OCI-LY7 (cell line): Measurements from ENCODE around the gene XRN2. TPM values are rescaled to one million over a fixed set of nuclear protein-coding genes. Genes with fewer than 3 reads are reported as not detected.

Experiments used
- BruUV-seq: library from RNA; stranded (reverse); fragments of 400-500 nt; replicated peaks from 2 replicates; lab custom pipeline; 2021; lab: Mats Ljungman, UMichigan
- CTCF ChIA-PET: fragments of 300-600 bp; sonication (Branson Sonifier 250); formaldehyde crosslinking; loops from one replicate; lab custom pipeline; 2022; ENCODE audit warnings: antibody characterized with exemption; ENCODE audit not compliant: unreplicated experiment; lab: Charles Lee
- POLR2A ChIA-PET: fragments of 300-600 bp; sonication (Branson Sonifier 250); formaldehyde crosslinking; loops from one replicate; lab custom pipeline; 2022; ENCODE audit warnings: antibody characterized with exemption; lab: Charles Lee
- DNase-seq: peaks from one replicate; pipeline ENCODE4 v3.0.0-alpha.2; 2015; ENCODE audit warnings: low spot score
- H2AFZ ChIP-seq: fragments of 200-600 bp; sonication (generic), shearing (Covaris generic); 2 replicates; pipeline ENCODE4 v1.6.1; 2014; ENCODE audit warnings: mild to moderate bottlenecking, antibody characterized with exemption, low read length, moderate library complexity
- H3K27ac ChIP-seq: fragments of 200-600 bp; sonication (generic); 2 replicates; pipeline ENCODE4 v1.5.1; 2014; ENCODE audit warnings: mixed run types, low read depth, mild to moderate bottlenecking, moderate library complexity, low read length, inconsistent platforms; ENCODE audit not compliant: poor library complexity, severe bottlenecking
- H3K36me3 ChIP-seq: fragments of 200-600 bp; sonication (generic); 2 replicates; pipeline ENCODE4 v1.6.1; 2014; ENCODE audit warnings: mild to moderate bottlenecking, antibody characterized with exemption, low read length, moderate library complexity, mixed read lengths; ENCODE audit not compliant: insufficient read depth
- H3K4me1 ChIP-seq: fragments of 200-600 bp; sonication (generic); 2 replicates; pipeline ENCODE4 v1.5.1; 2014; ENCODE audit warnings: mild to moderate bottlenecking, low read length; ENCODE audit not compliant: insufficient read depth, poor library complexity, severe bottlenecking
- H3K4me2 ChIP-seq: fragments of 200-600 bp; sonication (generic); 2 replicates; pipeline ENCODE4 v1.6.1; 2014; ENCODE audit warnings: mild to moderate bottlenecking, low read length
- H3K4me3 ChIP-seq: fragments of 200-600 bp; sonication (generic); 2 replicates; pipeline ENCODE4 v1.5.1; 2014; ENCODE audit warnings: mild to moderate bottlenecking, low read depth, low read length; ENCODE audit not compliant: poor library complexity, severe bottlenecking
- H3K79me2 ChIP-seq: fragments of 200-600 bp; sonication (generic); 2 replicates; pipeline ENCODE4 v1.6.1; 2016; ENCODE audit warnings: low read depth, mild to moderate bottlenecking, low read length, moderate library complexity, mixed read lengths; ENCODE audit not compliant: insufficient read depth
- H3K9me2 ChIP-seq: fragments of 200-600 bp; sonication (generic); 2 replicates; pipeline ENCODE4 v1.6.1; 2016; ENCODE audit warnings: mild to moderate bottlenecking, low read length, mixed read lengths; ENCODE audit not compliant: insufficient read depth
- H3K9me3 ChIP-seq: fragments of 200-600 bp; sonication (generic); 2 replicates; pipeline ENCODE4 v1.6.1; 2014; ENCODE audit warnings: mild to moderate bottlenecking, mixed run types, low read length, mixed read lengths
- H4K20me1 ChIP-seq: fragments of 200-600 bp; sonication (generic); 2 replicates; pipeline ENCODE4 v1.6.1; 2014; ENCODE audit warnings: mild to moderate bottlenecking, antibody characterized with exemption, low read length, moderate library complexity, mixed read lengths; ENCODE audit not compliant: insufficient read depth
- EZH2phosphoT487 ChIP-seq: fragments of 200-600 bp; sonication (generic); IDR thresholded peaks from 2 replicates; pipeline ENCODE4 v1.6.1; 2018; ENCODE audit warnings: low read depth, borderline replicate concordance, mild to moderate bottlenecking, mixed run types, antibody characterized with exemption, low read length, moderate library complexity, mixed read lengths
- intact Hi-C: fragments of 100-400 bp; cut with micrococcal nuclease; formaldehyde crosslinking; loops from one replicate; pipeline ENCODE4 v1.10.0; 2022; ENCODE audit not compliant: unreplicated experiment
- total RNA-seq, 2 experiments: library from RNA; depleted of rRNA in 1 of 2; stranded (reverse); fragments of >200 nt in 1 of 2; shearing (Covaris generic) in 1 of 2; gene quantifications; 2 replicates each; pipeline ENCODE4 v1.2.3, GENCODE V29; 2014 to 2022
- TF ChIP-seq, protein P1 (sequence below): fragments of 200-600 bp; sonication (generic); conservative IDR thresholded peaks from 2 replicates; pipeline ENCODE4 v1.5.1; 2014; ENCODE audit warnings: mild to moderate bottlenecking, antibody characterized with exemption, low read length, moderate library complexity, mixed read lengths

Gene XRN2
- total RNA-seq, 2 experiments from 2014 or later = 47.9 to 50.3 TPM

DNA sequence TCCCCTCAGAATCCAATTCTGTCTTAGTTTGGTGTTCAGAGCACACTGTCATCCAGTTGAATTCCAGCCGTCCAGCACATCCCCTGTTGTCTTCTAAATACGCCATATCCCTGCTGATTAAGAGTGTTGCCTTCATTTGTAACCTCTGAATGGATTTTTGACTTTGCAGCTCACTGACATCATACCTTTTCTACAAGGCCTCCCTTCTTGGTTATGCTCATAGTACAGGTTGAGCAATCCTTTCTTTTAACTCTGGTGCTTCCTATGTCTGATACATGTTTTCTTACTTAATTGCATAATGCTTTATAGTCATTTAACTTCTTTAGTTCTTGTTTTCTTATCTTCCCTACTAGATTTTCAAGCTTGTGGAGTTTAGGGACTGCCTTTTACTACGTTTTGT lies 36.4 kb downstream of the XRN2 start:
- no peak overlapping the region for H3K27ac ChIP-seq
- H2AFZ ChIP-seq = no peak overlapping the region
- peaks cover 87% of the 10 kb centered on the region for H3K36me3 ChIP-seq
- H3K9me3 ChIP-seq = no peaks in the 10 kb centered on the region
- no peaks in the 10 kb centered on the region for H4K20me1 ChIP-seq
- ChIA-PET POLR2A (interaction anchor here (1.1 kb wide), 1 partner anchor 15 kb away, joined by 4 read pairs; no protein-coding TSS in a partner anchor), CTCF (no interaction called here)
- no peaks in the 10 kb centered on the region for H3K9me2 ChIP-seq
- H3K79me2 ChIP-seq = no peaks in the 10 kb centered on the region
- H3K4me1 ChIP-seq = no peaks in the 10 kb centered on the region
- no peak for DNase-seq
- intact Hi-C loops = no loop called here
- TF ChIP-seq, protein P1, sequence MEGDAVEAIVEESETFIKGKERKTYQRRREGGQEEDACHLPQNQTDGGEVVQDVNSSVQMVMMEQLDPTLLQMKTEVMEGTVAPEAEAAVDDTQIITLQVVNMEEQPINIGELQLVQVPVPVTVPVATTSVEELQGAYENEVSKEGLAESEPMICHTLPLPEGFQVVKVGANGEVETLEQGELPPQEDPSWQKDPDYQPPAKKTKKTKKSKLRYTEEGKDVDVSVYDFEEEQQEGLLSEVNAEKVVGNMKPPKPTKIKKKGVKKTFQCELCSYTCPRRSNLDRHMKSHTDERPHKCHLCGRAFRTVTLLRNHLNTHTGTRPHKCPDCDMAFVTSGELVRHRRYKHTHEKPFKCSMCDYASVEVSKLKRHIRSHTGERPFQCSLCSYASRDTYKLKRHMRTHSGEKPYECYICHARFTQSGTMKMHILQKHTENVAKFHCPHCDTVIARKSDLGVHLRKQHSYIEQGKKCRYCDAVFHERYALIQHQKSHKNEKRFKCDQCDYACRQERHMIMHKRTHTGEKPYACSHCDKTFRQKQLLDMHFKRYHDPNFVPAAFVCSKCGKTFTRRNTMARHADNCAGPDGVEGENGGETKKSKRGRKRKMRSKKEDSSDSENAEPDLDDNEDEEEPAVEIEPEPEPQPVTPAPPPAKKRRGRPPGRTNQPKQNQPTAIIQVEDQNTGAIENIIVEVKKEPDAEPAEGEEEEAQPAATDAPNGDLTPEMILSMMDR = no peak
- no peak for TF ChIP-seq EZH2phosphoT487
- BruUV-seq = no TSS peak
- H3K4me2 ChIP-seq = no peak overlapping the region
- H3K4me3 ChIP-seq = no peak overlapping the region

DNA sequence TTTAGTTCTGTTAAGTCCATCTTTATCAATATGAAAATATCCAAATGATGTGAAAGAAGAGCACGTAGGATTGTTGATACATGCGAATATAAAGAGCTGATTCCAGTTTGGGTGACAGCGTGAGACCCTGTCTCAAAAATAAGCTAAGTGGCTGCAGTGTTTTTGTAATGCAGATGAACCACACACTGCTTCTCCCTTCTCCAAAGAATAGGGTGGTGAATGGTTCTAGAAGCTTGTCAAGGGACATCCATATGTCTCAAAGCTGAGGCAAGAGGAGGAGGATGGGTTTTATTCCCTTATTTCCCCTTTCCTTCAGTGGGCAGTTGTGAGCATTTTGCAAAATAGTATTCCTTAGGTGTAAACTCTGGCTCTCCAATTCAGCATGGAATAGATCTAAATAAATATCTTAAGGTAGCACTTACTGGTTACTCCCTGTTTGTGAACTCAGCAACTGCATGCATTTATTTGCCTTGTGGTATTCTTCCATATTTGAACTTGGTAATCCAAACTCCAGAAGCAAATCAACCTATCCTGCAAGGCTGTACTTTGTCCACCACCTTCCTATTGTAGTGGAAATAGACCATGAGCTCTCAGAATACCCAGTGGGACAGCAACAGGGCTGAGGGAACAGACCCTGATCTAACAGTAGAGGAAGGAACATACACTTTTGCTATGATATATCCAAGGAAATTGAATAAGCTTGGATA lies 38.0 kb downstream of the XRN2 start:
- no peaks in the 10 kb centered on the region for H3K4me1 ChIP-seq
- no peaks in the 10 kb centered on the region for H3K9me3 ChIP-seq
- POLR2A ChIA-PET = interaction anchor here (2.0 kb wide), 1 partner anchor 14 kb away, joined by 9 read pairs; no protein-coding TSS in a partner anchor
- no peaks in the 10 kb centered on the region for H3K9me2 ChIP-seq
- H3K36me3 ChIP-seq = peaks cover 84% of the 10 kb centered on the region
- no peaks in the 10 kb centered on the region for H4K20me1 ChIP-seq
- H3K4me2 ChIP-seq = no peak overlapping the region
- no peaks in the 10 kb centered on the region for H3K79me2 ChIP-seq
- no peak overlapping the region for H2AFZ ChIP-seq
- intact Hi-C loops = no loop called here
- no peak overlapping the region for H3K27ac ChIP-seq
- BruUV-seq = no TSS peak
- CTCF ChIA-PET = no interaction called here
- H3K4me3 ChIP-seq = no peak overlapping the region
- DNase-seq = no peak
- TF ChIP-seq, protein P1 = no peak
- TF ChIP-seq EZH2phosphoT487 = no peak

DNA sequence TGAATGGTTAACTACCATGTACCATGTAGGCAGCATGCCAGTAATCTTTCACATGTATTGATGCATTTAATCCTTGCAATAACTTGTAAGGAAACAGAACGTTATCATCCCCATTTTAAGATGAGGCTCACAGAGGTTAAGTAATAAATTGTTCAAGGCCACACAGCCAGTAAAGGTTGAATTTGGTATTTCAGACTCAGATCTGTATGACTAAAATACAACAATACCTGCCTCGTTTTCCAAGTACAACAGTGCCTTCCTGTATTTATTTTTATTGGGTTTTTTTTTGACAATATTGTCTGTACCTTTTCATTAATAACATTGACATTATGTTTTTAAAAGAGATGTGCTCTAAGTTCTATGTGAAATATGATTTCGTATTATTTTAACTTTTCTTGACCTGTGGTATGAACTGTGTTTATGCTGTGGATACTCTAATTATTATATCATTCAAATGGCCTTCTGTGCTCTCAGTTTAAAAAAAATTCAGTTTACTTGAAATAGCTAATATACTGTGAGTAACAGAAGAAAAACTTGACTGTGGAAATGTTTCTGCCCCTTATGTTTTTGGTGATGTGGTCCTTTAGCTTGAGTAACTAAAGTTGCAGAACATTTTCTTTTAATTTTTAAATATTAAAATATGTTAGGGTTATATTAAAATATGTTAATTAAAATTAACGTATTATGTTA lies 39.7 kb downstream of the XRN2 start:
- ChIA-PET CTCF (no interaction called here), POLR2A (interaction anchor here (0.6 to 2.0 kb wide), 5 partner anchors 16 to 146 kb away, joined by 3 to 9 read pairs (median 3); no protein-coding TSS in a partner anchor)
- intact Hi-C loops = no loop called here
- H4K20me1 ChIP-seq = no peaks in the 10 kb centered on the region
- H3K27ac ChIP-seq = no peak overlapping the region
- no peak for DNase-seq
- BruUV-seq = no TSS peak
- H3K79me2 ChIP-seq = no peaks in the 10 kb centered on the region
- peaks cover 84% of the 10 kb centered on the region for H3K36me3 ChIP-seq
- H3K4me1 ChIP-seq = no peaks in the 10 kb centered on the region
- no peak overlapping the region for H3K4me2 ChIP-seq
- H2AFZ ChIP-seq = no peak overlapping the region
- no peaks in the 10 kb centered on the region for H3K9me2 ChIP-seq
- H3K9me3 ChIP-seq = no peaks in the 10 kb centered on the region
- no peak overlapping the region for H3K4me3 ChIP-seq
- TF ChIP-seq, protein P1 = no peak
- no peak for TF ChIP-seq EZH2phosphoT487
